Measurements from ENCODE around the gene SND1.

DNA sequence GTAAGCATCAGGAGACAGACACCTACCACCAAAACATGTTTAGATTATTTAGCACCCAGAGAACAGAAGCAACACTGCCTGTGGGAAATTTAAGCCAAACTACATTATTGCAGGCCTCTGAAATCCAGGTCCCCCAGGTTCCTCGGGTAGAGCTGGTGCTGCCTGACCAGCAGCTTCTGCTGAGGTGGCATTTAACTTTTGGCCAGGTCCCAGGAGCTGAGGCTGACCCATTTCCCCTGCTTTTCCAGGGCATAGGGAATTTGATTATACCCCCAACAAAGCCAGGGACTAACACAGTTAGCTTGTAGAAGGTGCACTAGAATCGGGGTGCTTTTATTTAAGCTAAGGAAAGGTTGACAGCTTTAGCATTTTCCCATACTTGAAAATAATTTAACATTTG is 374.6 kb downstream of the SND1 start:
- TF ChIP-seq, protein P1, sequence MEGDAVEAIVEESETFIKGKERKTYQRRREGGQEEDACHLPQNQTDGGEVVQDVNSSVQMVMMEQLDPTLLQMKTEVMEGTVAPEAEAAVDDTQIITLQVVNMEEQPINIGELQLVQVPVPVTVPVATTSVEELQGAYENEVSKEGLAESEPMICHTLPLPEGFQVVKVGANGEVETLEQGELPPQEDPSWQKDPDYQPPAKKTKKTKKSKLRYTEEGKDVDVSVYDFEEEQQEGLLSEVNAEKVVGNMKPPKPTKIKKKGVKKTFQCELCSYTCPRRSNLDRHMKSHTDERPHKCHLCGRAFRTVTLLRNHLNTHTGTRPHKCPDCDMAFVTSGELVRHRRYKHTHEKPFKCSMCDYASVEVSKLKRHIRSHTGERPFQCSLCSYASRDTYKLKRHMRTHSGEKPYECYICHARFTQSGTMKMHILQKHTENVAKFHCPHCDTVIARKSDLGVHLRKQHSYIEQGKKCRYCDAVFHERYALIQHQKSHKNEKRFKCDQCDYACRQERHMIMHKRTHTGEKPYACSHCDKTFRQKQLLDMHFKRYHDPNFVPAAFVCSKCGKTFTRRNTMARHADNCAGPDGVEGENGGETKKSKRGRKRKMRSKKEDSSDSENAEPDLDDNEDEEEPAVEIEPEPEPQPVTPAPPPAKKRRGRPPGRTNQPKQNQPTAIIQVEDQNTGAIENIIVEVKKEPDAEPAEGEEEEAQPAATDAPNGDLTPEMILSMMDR (IDR thresholded peaks at IDR 0.05): no peak
- TF ChIP-seq POLR2A (IDR thresholded peaks at IDR 0.05): no peak
